OCI-LY1 (cell line): ENCODE data around the gene SLC35F3.
A peak's percentile ranks its signal among the peaks of the same experiment; 100 is the strongest.
"Not testable (repeated sequence)": the region's sequence is repeated elsewhere in the genome, so short reads cannot be mapped to it uniquely, and the experiment has no call there.

ENCODE experiments used
- H2AFZ ChIP-seq: fragments of 200-600 bp; sonication (generic), shearing (Covaris generic); 2 replicates; pipeline ENCODE4 v1.6.0; 2014; ENCODE audit warnings: antibody characterized with exemption, mild to moderate bottlenecking, low read length
- H3F3A ChIP-seq: fragments of 200-600 bp; sonication (generic), shearing (Covaris generic); 2 replicates; pipeline ENCODE4 v1.6.0; 2014; ENCODE audit warnings: mild to moderate bottlenecking, antibody characterized with exemption, low read length, moderate library complexity; ENCODE audit not compliant: insufficient read depth
- H3K27ac ChIP-seq: fragments of 200-600 bp; sonication (generic); 2 replicates; pipeline ENCODE4 v1.5.1; 2014; ENCODE audit warnings: low read length, mixed run types, mild to moderate bottlenecking, low read depth; ENCODE audit not compliant: poor library complexity, severe bottlenecking
- H3K27me3 ChIP-seq: fragments of 200-600 bp; sonication (generic); 2 replicates; pipeline ENCODE4 v1.6.0; 2014; ENCODE audit warnings: antibody characterized with exemption, mild to moderate bottlenecking, low read length, moderate library complexity; ENCODE audit not compliant: insufficient read depth
- H3K36me3 ChIP-seq: fragments of 200-600 bp; sonication (generic); 2 replicates; pipeline ENCODE4 v1.6.1; 2014; ENCODE audit warnings: mild to moderate bottlenecking, antibody characterized with exemption, low read length, moderate library complexity, mixed read lengths; ENCODE audit not compliant: insufficient read depth
- H3K4me1 ChIP-seq: fragments of 200-600 bp; sonication (generic); 2 replicates; pipeline ENCODE4 v1.5.1; 2014; ENCODE audit warnings: mild to moderate bottlenecking, low read length, moderate library complexity; ENCODE audit not compliant: insufficient read depth, severe bottlenecking
- H3K4me2 ChIP-seq: fragments of 200-600 bp; sonication (generic), shearing (Covaris generic); 2 replicates; pipeline ENCODE4 v1.6.1; 2014; ENCODE audit warnings: low read length
- H3K4me3 ChIP-seq: fragments of 200-600 bp; sonication (generic); 2 replicates; pipeline ENCODE4 v1.5.1; 2014; ENCODE audit warnings: low read length, low read depth, mild to moderate bottlenecking, mixed read lengths; ENCODE audit not compliant: poor library complexity, severe bottlenecking
- H3K79me2 ChIP-seq: fragments of 200-600 bp; shearing (Covaris generic); 2 replicates; pipeline ENCODE4 v1.6.1; 2016; ENCODE audit warnings: mixed run types, low read length, mixed read lengths; ENCODE audit not compliant: insufficient read depth
- H3K9ac ChIP-seq: fragments of 200-600 bp; sonication (generic), shearing (Covaris generic); 2 replicates; pipeline ENCODE4 v1.6.1; 2014; ENCODE audit warnings: mild to moderate bottlenecking, low read length, mixed read lengths
- H3K9me2 ChIP-seq: fragments of 200-600 bp; sonication (generic), shearing (Covaris generic); 2 replicates; pipeline ENCODE4 v1.6.1; 2014; ENCODE audit warnings: low read depth, mild to moderate bottlenecking, low read length, mixed read lengths
- H3K9me3 ChIP-seq: fragments of 200-600 bp; shearing (Covaris generic); 2 replicates; pipeline ENCODE4 v1.6.1; 2014; ENCODE audit warnings: low read length, mixed read lengths
- H4K20me1 ChIP-seq: fragments of 200-600 bp; sonication (generic), shearing (Covaris generic); 2 replicates; pipeline ENCODE4 v1.6.0; 2016; ENCODE audit warnings: mild to moderate bottlenecking, low read length; ENCODE audit not compliant: insufficient read depth
- EZH2 ChIP-seq: fragments of 200-600 bp; sonication (generic), shearing (Covaris generic); IDR thresholded peaks from 2 replicates; pipeline ENCODE4 v1.8.0; 2017; ENCODE audit warnings: borderline replicate concordance, mixed run types, mild to moderate bottlenecking, antibody characterized with exemption, low read length, moderate library complexity, mixed read lengths
- TF ChIP-seq, protein P1 (sequence below): fragments of 200-600 bp; sonication (generic), shearing (Covaris generic); IDR thresholded peaks from 2 replicates; pipeline ENCODE4 v1.5.1; 2017; ENCODE audit warnings: mild to moderate bottlenecking, antibody characterized with exemption, low read length, moderate library complexity, mixed read lengths

SLC35F3 gene

DNA sequence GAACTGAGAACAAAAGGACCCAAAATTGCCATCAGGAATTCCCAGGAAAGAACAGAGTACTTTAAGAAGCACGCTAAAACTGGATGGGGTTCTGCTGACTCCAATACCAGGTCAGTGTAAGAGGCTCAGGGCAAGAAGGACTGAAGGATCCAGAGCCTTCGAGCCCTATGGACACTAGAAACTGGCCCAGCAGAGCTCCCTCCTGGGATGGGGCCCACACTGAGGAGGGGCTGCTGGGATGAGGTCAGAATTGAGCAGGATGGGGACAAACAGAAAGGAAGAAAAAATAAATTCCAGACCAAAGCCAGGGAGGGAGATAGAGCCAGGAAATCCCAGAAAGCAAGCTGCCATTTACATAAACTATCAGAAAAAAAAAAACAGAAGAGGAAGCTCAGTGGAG, 246.4 kb downstream of the SLC35F3 start:
- Histone ChIP-seq H4K20me1 (no peaks in the 10 kb centered on the region), H3K9ac (no peak overlapping the region), H3F3A (no peaks in the 10 kb centered on the region), H3K9me2 (no peaks in the 10 kb centered on the region), H3K36me3 (no peaks in the 10 kb centered on the region), H3K27me3 (no peaks in the 10 kb centered on the region; the same call in 1 of the 2 replicates), H3K79me2 (no peaks in the 10 kb centered on the region), H3K4me2 (no peak overlapping the region), H3K9me3 (no peaks in the 10 kb centered on the region), H3K4me3 (no peak overlapping the region), H3K27ac (no peak overlapping the region), H2AFZ (no peak overlapping the region), H3K4me1 (no peaks in the 10 kb centered on the region)
- TF ChIP-seq, protein P1, sequence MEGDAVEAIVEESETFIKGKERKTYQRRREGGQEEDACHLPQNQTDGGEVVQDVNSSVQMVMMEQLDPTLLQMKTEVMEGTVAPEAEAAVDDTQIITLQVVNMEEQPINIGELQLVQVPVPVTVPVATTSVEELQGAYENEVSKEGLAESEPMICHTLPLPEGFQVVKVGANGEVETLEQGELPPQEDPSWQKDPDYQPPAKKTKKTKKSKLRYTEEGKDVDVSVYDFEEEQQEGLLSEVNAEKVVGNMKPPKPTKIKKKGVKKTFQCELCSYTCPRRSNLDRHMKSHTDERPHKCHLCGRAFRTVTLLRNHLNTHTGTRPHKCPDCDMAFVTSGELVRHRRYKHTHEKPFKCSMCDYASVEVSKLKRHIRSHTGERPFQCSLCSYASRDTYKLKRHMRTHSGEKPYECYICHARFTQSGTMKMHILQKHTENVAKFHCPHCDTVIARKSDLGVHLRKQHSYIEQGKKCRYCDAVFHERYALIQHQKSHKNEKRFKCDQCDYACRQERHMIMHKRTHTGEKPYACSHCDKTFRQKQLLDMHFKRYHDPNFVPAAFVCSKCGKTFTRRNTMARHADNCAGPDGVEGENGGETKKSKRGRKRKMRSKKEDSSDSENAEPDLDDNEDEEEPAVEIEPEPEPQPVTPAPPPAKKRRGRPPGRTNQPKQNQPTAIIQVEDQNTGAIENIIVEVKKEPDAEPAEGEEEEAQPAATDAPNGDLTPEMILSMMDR, result no peak
- TF ChIP-seq EZH2, result no peak

DNA sequence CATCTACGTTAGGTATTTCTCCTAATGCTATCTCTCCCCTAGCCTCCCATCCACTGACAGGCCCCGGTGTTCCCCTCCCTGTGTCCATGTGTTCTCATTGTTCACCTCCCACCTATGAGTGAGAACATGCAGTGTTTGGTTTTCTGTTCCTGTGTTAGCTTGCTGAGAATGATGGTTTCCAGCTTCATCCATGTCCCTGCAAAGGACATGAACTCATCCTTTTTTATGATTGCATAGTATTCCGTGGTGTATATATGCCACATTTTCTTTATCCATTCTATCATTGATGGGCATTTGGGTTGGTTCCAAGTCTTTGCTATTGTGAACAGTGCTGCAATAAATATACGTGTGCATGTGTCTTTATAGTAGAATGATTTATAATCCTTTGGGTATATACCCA, 247.9 kb downstream of the SLC35F3 start:
- not testable (repeated sequence) for H3K9me3 ChIP-seq, H3K36me3 ChIP-seq, H3F3A ChIP-seq

DNA sequence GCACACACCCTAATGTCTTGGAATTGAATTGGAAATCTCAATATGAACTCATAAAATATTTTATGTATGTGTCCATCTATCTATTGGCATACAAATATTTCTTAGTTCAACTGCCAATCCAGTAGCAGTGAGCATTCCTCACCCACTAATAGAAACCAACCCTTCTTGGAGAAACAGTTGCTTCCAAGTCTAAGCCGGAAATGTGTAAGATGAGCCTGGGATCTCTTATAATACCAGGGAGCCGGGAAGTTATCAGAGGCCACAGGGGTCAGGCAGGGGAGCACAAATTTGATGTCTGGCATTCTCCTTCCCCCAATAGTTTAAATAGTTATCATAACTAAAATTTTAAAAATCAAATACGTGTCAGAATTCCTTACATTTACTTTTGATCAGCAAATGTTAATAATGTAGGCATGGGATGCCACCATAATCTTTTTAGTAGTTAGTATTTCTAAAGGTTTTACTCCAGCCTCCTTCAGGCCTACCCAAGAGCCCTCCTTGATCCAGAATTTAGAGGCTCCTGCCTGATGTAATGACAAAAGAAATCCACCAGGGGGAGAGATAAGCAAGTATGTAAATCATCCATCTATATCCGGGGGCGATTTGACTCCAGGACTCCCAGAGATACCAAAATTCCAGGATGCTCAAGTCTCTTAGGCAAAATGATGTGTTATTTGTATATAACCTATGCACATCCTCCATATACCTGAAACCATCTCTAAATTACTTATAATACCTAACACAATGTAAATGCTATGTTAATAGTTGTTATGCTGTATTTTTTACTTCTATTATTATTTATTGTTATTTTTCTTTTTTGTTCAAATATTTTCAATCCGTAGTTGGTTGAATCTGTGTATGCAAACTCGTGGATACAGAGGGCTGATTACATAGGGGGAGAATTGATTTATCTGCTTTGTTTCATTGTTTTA, 250.1 kb downstream of the SLC35F3 start:
- H3K4me3 ChIP-seq, result no peak overlapping the region
- no peak overlapping the region for H3K9ac ChIP-seq
- TF ChIP-seq, protein P1, result peak; percentile 69
- no peak for TF ChIP-seq EZH2
- H3F3A ChIP-seq, result no peaks in the 10 kb centered on the region
- H3K27me3 ChIP-seq, result no peaks in the 10 kb centered on the region
- H3K36me3 ChIP-seq, result no peaks in the 10 kb centered on the region
- no peaks in the 10 kb centered on the region for H3K4me1 ChIP-seq
- no peak overlapping the region for H2AFZ ChIP-seq
- H3K27ac ChIP-seq, result no peak overlapping the region
- H3K79me2 ChIP-seq, result no peaks in the 10 kb centered on the region
- no peaks in the 10 kb centered on the region for H3K9me2 ChIP-seq
- no peak overlapping the region for H3K4me2 ChIP-seq
- no peaks in the 10 kb centered on the region for H4K20me1 ChIP-seq
- H3K9me3 ChIP-seq, result no peaks in the 10 kb centered on the region

More for the DNA sequence above, 247.9 kb downstream of the SLC35F3 start:
- not testable (repeated sequence) for H2AFZ ChIP-seq, H3K9me2 ChIP-seq, H3K27me3 ChIP-seq, H3K27ac ChIP-seq, H4K20me1 ChIP-seq, H3K4me2 ChIP-seq, H3K4me3 ChIP-seq, H3K4me1 ChIP-seq, H3K9ac ChIP-seq, H3K79me2 ChIP-seq

DNA sequence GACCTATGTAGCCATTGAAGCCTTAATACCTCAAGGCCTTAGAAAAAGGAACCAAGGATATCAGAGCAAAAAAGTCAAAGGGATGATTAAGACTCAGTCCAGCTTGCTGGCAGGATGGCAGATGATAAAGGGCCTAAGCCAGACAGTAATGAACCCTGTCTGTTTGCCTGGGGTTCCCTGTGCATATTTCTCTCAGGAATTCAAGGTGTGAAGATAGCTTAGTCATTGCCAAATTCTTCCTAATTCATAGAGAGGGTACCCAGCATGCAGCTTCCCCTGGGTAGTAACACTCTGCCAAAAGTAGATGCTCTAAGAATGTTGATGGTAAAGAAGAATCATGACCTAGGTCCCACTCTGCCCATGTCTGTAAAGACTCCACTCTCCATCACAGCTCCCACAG, 258.2 kb downstream of the SLC35F3 start:
- Histone ChIP-seq H3K36me3 (no peaks in the 10 kb centered on the region), H3K27me3 (no peaks in the 10 kb centered on the region), H4K20me1 (no peaks in the 10 kb centered on the region), H3K79me2 (no peaks in the 10 kb centered on the region), H3K4me1 (no peaks in the 10 kb centered on the region), H3K27ac (no peak overlapping the region), H3F3A (no peaks in the 10 kb centered on the region), H3K9me3 (no peaks in the 10 kb centered on the region), H3K4me3 (no peak overlapping the region), H2AFZ (no peak overlapping the region), H3K4me2 (no peak overlapping the region), H3K9ac (no peak overlapping the region), H3K9me2 (no peaks in the 10 kb centered on the region)
- TF ChIP-seq EZH2, result no peak
- TF ChIP-seq, protein P1, result no peak
